Lower leg skin (tissue), 4 donors: ENCODE measurements around the gene GFM2. TPM values are rescaled to one million over a fixed set of nuclear protein-coding genes. Genes with fewer than 3 reads are reported as not detected.

Experiments
- DNase-seq, 2 donors: peaks; one replicate each; pipeline ENCODE4 v3.0.0-alpha.2; 2019; ENCODE audit warnings: low spot score in 2 of 2
- H3K4me3 ChIP-seq: fragments of 200-600 bp; sonication (generic); 2 replicates; pipeline ENCODE4 v1.5.1; 2017; ENCODE audit warnings: mild to moderate bottlenecking, low read depth; ENCODE audit not compliant: poor library complexity, severe bottlenecking
- CTCF ChIP-seq, 3 donors: fragments of 450-650 bp; IDR thresholded peaks; one replicate each; pipeline ENCODE4 v1.5.1; 2016; ENCODE audit warnings: antibody characterized with exemption in 3 of 3, mild to moderate bottlenecking in 3 of 3, moderate library complexity in 2 of 3
- POLR2A ChIP-seq, 2 donors: fragments of 450-650 bp; IDR thresholded peaks; one replicate each; pipeline ENCODE4 v1.6.1; 2016 to 2017; ENCODE audit warnings: antibody characterized with exemption in 2 of 2, mild to moderate bottlenecking in 1 of 2, moderate library complexity in 1 of 2
- WGBS, 2 donors: methylation state at CpG; one replicate each; pipeline ENCODE4 v1.1.5; 2018; 5-methylcytosine and 5-hydroxymethylcytosine counted together
- intact Hi-C: fragments of 100-400 bp; cut with DNase I; formaldehyde crosslinking; loops from one replicate; pipeline ENCODE4 v1.15.0; 2023; ENCODE audit warnings: low total_unique reads
- total RNA-seq, 4 donors: library from RNA; depleted of rRNA; stranded (reverse); fragments of >200 nt; gene quantifications; one replicate each; pipeline ENCODE4 v1.1.0, GENCODE V29; 2016

GFM2 gene
- total RNA-seq, 4 donors from 2014 or later, result 16.7 to 19.9 (median 19.6) TPM

- 34 to 46% methylated on average over 6 of the region's 6 CpGs for WGBS, 2 donors
- no peak overlapping the region for H3K4me3 ChIP-seq
Observed at GRCh38 chr5:74673011-74673790, 93.7 kb downstream of the GFM2 start.

GRCh38 chr5:74672215-74672877, 94.6 kb downstream of the GFM2 start:
- no peak for DNase-seq
- no peak overlapping the region for H3K4me3 ChIP-seq
- intact Hi-C loops, result no loop called here
- no peak for TF ChIP-seq CTCF (IDR thresholded peaks at IDR 0.05)
- no peak for TF ChIP-seq POLR2A (IDR thresholded peaks at IDR 0.05)
- 50 to 56% methylated on average over 5 of the region's 5 CpGs for WGBS, 2 donors

More at GRCh38 chr5:74673011-74673790, 93.7 kb downstream of the GFM2 start:
- TF ChIP-seq POLR2A (IDR thresholded peaks at IDR 0.05) (no peak), CTCF (IDR thresholded peaks at IDR 0.05) (no peak)
- intact Hi-C loops, result no loop called here
- DNase-seq, result no peak

Other genes with a start within 250 kb of the GFM2 start
- 10 to 100 TPM; 10.5 to 14.1 (median 13.1) TPM for gene ENC1, start 126.4 kb downstream of the GFM2 start, total RNA-seq
- 100 to 1,000 TPM in 2 of 4 donors, 10 to 100 TPM in 2; 66.2 to 134 (median 93.9) TPM for gene HEXB, start 81.9 kb downstream of the GFM2 start, total RNA-seq
- 100 to 1,000 TPM in 1 of 4 donors, 10 to 100 TPM in 3; 78.0 to 128 (median 85.3) TPM for gene NSA2, start 132 bp upstream of the GFM2 start, total RNA-seq
- 1 to 10 TPM in 2 of 4 donors, under 1 TPM in 2; 0.08 to 2.9 (median 0.85) TPM for gene FAM169A, start 99.3 kb upstream of the GFM2 start, total RNA-seq